GM23338 (cell line): Measurements from ENCODE around the gene ZNF580. TPM values are rescaled to one million over a fixed set of nuclear protein-coding genes. Genes with fewer than 3 reads are reported as not detected.

Experiments used
- ATAC-seq: fragments of 200-7000 bp; cut with Tn5 transposase; 3 replicates; pipeline ENCODE4 v1.9.1; 2020
- DNase-seq: peaks from one replicate; pipeline ENCODE4 v3.0.0-alpha.2; 2015; ENCODE audit warnings: low spot score
- H2AFZ ChIP-seq: fragments of 200-600 bp; sonication (generic); 2 replicates; pipeline ENCODE4 v1.8.0; 2016; ENCODE audit warnings: antibody characterized with exemption, mild to moderate bottlenecking, moderate library complexity
- H3F3A ChIP-seq: fragments of 200-600 bp; sonication (generic); replicated peaks from 2 replicates; pipeline ENCODE4 v1.8.0; 2017; ENCODE audit warnings: antibody characterized with exemption, mixed run types, low read depth
- H3K27ac ChIP-seq: fragments of 200-600 bp; sonication (generic); 2 replicates; pipeline ENCODE4 v1.6.1; 2016; ENCODE audit warnings: low read depth
- H3K27me3 ChIP-seq: fragments of 200-600 bp; sonication (generic); 2 replicates; pipeline ENCODE4 v1.8.0; 2016; ENCODE audit warnings: mild to moderate bottlenecking, mixed run types, moderate library complexity; ENCODE audit not compliant: insufficient read depth
- H3K36me3 ChIP-seq: fragments of 200-600 bp; sonication (generic); 2 replicates; pipeline ENCODE4 v1.8.0; 2016; ENCODE audit warnings: mild to moderate bottlenecking; ENCODE audit not compliant: insufficient read depth
- H3K4me1 ChIP-seq: fragments of 200-600 bp; sonication (generic); 2 replicates; pipeline ENCODE4 v1.8.0; 2016; ENCODE audit warnings: mild to moderate bottlenecking, moderate library complexity; ENCODE audit not compliant: insufficient read depth
- H3K4me2 ChIP-seq: fragments of 200-600 bp; sonication (generic); 2 replicates; pipeline ENCODE4 v1.7.1; 2017; ENCODE audit warnings: mixed run types
- H3K4me3 ChIP-seq: fragments of 200-600 bp; sonication (generic); 2 replicates; pipeline ENCODE4 v1.6.1; 2016; ENCODE audit warnings: mixed run types
- H3K79me2 ChIP-seq: fragments of 200-600 bp; sonication (generic); replicated peaks from 2 replicates; pipeline ENCODE4 v1.8.0; 2017; ENCODE audit warnings: mild to moderate bottlenecking; ENCODE audit not compliant: insufficient read depth
- H3K9me2 ChIP-seq: fragments of 200-600 bp; sonication (generic); 2 replicates; pipeline ENCODE4 v1.8.0; 2017; ENCODE audit not compliant: insufficient read depth
- H4K20me1 ChIP-seq: fragments of 200-600 bp; sonication (generic); replicated peaks from 2 replicates; pipeline ENCODE4 v1.8.0; 2017; ENCODE audit warnings: mild to moderate bottlenecking; ENCODE audit not compliant: insufficient read depth
- H3K27ac Mint-ChIP-seq: 2 replicates; pipeline ENCODE4 v1.8.0; 2020; ENCODE audit warnings: inconsistent platforms, mild to moderate bottlenecking, moderate library complexity, mixed read lengths
- H3K27me3 Mint-ChIP-seq: 3 replicates; pipeline ENCODE4 v1.8.0; 2022; ENCODE audit warnings: low read depth, mild to moderate bottlenecking, moderate library complexity, mixed read lengths, inconsistent platforms; ENCODE audit not compliant: insufficient read depth, poor library complexity
- H3K36me3 Mint-ChIP-seq: 3 replicates; pipeline ENCODE4 v1.8.0; 2021; ENCODE audit warnings: low read depth, mild to moderate bottlenecking, inconsistent platforms, moderate library complexity, mixed read lengths
- H3K4me1 Mint-ChIP-seq: 3 replicates; pipeline ENCODE4 v1.8.0; 2020; ENCODE audit warnings: mild to moderate bottlenecking, inconsistent platforms, mixed read lengths
- H3K4me3 Mint-ChIP-seq: 3 replicates; pipeline ENCODE4 v1.8.0; 2021; ENCODE audit warnings: moderate library complexity, mild to moderate bottlenecking, inconsistent platforms, mixed read lengths
- H3K9me3 Mint-ChIP-seq: 3 replicates; pipeline ENCODE4 v1.8.0; 2020; ENCODE audit warnings: moderate library complexity, mild to moderate bottlenecking, inconsistent platforms, mixed read lengths
- CREB1 ChIP-seq: fragments of 250-450 bp; sonication (Bioruptor Pico); IDR thresholded peaks from 2 replicates; pipeline ENCODE4 v1.5.0; 2020; ENCODE audit warnings: low read depth, mild to moderate bottlenecking, moderate library complexity
- CTCF ChIP-seq, 2 experiments: fragments of 200-600 bp in 1 of 2; sonication (generic) in 1 of 2; conservative IDR thresholded peaks; 2 replicates each; pipeline versions ENCODE4 v1.5.1 to v1.6.1; 2016 to 2017; ENCODE audit warnings: antibody characterized with exemption in 2 of 2, low read depth in 2 of 2, mild to moderate bottlenecking in 2 of 2, moderate library complexity in 1 of 2
- ETS1 ChIP-seq: IDR thresholded peaks from 2 replicates; pipeline ENCODE4 v1.6.1; 2016; ENCODE audit warnings: antibody characterized with exemption
- EZH2 ChIP-seq: fragments of 200-600 bp; sonication (generic); IDR thresholded peaks from one replicate; pipeline ENCODE4 v1.8.0; 2017; ENCODE audit warnings: antibody characterized with exemption, mild to moderate bottlenecking, low read depth; ENCODE audit not compliant: unreplicated experiment
- EZH2phosphoT487 ChIP-seq: fragments of 200-600 bp; sonication (generic); IDR thresholded peaks from one replicate; pipeline ENCODE4 v1.8.1; 2018; ENCODE audit warnings: antibody characterized with exemption; ENCODE audit not compliant: unreplicated experiment
- JUNB ChIP-seq: IDR thresholded peaks from one replicate; pipeline ENCODE4 v1.6.1; 2016; ENCODE audit warnings: antibody characterized with exemption; ENCODE audit not compliant: unreplicated experiment
- POLR2AphosphoS5 ChIP-seq: IDR thresholded peaks from 2 replicates; pipeline ENCODE4 v1.6.1; 2016; ENCODE audit warnings: antibody characterized with exemption, low read depth
- REST ChIP-seq: IDR thresholded peaks from one replicate; pipeline ENCODE4 v1.6.1; 2018; ENCODE audit warnings: antibody characterized with exemption; ENCODE audit not compliant: unreplicated experiment
- ZNF114 ChIP-seq: fragments of 250-450 bp; sonication (Bioruptor Pico); IDR thresholded peaks from 2 replicates; pipeline ENCODE4 v1.5.0; 2020; ENCODE audit warnings: mild to moderate bottlenecking, moderate library complexity
- ZNF331 ChIP-seq: fragments of 250-450 bp; sonication (Bioruptor Pico); IDR thresholded peaks from 2 replicates; pipeline ENCODE4 v1.5.0; 2020; ENCODE audit warnings: low read depth, mild to moderate bottlenecking, moderate library complexity
- polyA plus RNA-seq: library from polyadenylated mRNA; unstranded; fragments of >200 nt; fragmentation: Nextera tagmentation; extraction: Ambion mirVana; gene quantifications from 2 replicates; pipeline ENCODE4 v1.2.1, GENCODE V29; 2016
- total RNA-seq: library from RNA; depleted of rRNA; stranded (reverse); fragments of >200 nt; shearing (Covaris generic); gene quantifications from 2 replicates; pipeline ENCODE4 v1.2.3, GENCODE V29; 2014

Gene ZNF580
- total and polyA plus RNA-seq, 2 experiments from 2014 or later, result 18.7 to 23.6 TPM

- H3K4me3 ChIP-seq, result no peak overlapping the region
- H2AFZ ChIP-seq, result no peak overlapping the region
- no peak overlapping the region for H3K4me2 ChIP-seq
- H3K36me3 ChIP-seq, result peaks cover 40% of the 10 kb centered on the region
- ATAC-seq (no peak), DNase-seq (no peak)
- Mint-ChIP-seq H3K36me3 (peaks cover 93% of the 10 kb centered on the region), H3K27me3 (peaks cover 36% of the 10 kb centered on the region), H3K4me1 (peaks cover 15% of the 10 kb centered on the region), H3K27ac (no peak overlapping the region), H3K4me3 (no peak overlapping the region), H3K9me3 (peaks cover 5% of the 10 kb centered on the region; the same call in 1 of the 3 replicates)
- no peaks in the 10 kb centered on the region for H3K9me2 ChIP-seq
- H4K20me1 ChIP-seq, result peaks cover 36% of the 10 kb centered on the region
- TF ChIP-seq EZH2 (no peak), POLR2AphosphoS5 (no peak), ZNF331 (CRISPR knock-in tag) (no peak), CREB1 (CRISPR knock-in tag) (no peak), ZNF114 (CRISPR knock-in tag) (no peak), CTCF (conservative IDR thresholded peaks at IDR 0.05; ENCODE audit: low read depth in 2 of 2) (no peak), JUNB (no peak)
- H3K27ac ChIP-seq, result no peak overlapping the region
- peaks cover 77% of the 10 kb centered on the region for H3K79me2 ChIP-seq
- peaks cover 3% of the 10 kb centered on the region; the same call in 1 of the 2 replicates for H3K4me1 ChIP-seq
- H3F3A ChIP-seq, result peaks cover 23% of the 10 kb centered on the region
- no peaks in the 10 kb centered on the region for H3K27me3 ChIP-seq
Measured at GRCh38 chr19:55667006-55667381, 26.2 kb downstream of the ZNF580 start.

- H3K4me1 ChIP-seq, result peaks cover 8% of the 10 kb centered on the region
- H3K79me2 ChIP-seq, result peaks cover 78% of the 10 kb centered on the region
- no peak overlapping the region for H3K4me3 ChIP-seq
- H3K9me3 Mint-ChIP-seq, result peaks cover 5% of the 10 kb centered on the region; the same call in 1 of the 3 replicates
- H3K4me1 Mint-ChIP-seq, result peaks cover 20% of the 10 kb centered on the region
- no peak overlapping the region for H3K4me3 Mint-ChIP-seq
- H4K20me1 ChIP-seq, result peaks cover 39% of the 10 kb centered on the region
- H3K9me2 ChIP-seq, result no peaks in the 10 kb centered on the region
- H3K27ac ChIP-seq, result no peak overlapping the region
- no peak overlapping the region for H3K27ac Mint-ChIP-seq
- no peaks in the 10 kb centered on the region for H3K27me3 ChIP-seq
- peaks cover 40% of the 10 kb centered on the region for H3K27me3 Mint-ChIP-seq
- peaks cover 27% of the 10 kb centered on the region for H3F3A ChIP-seq
- ATAC-seq (no peak), DNase-seq (no peak)
- H2AFZ ChIP-seq, result no peak overlapping the region
- peaks cover 94% of the 10 kb centered on the region for H3K36me3 Mint-ChIP-seq
- H3K4me2 ChIP-seq, result no peak overlapping the region
- peaks cover 37% of the 10 kb centered on the region for H3K36me3 ChIP-seq
- TF ChIP-seq REST (no peak), EZH2phosphoT487 (no peak), ETS1 (no peak)
Measured at GRCh38 chr19:55667511-55667910, 26.7 kb downstream of the ZNF580 start.
